Measurements from ENCODE around the gene CRKL. TPM values are rescaled to one million over a fixed set of nuclear protein-coding genes. Genes with fewer than 3 reads are reported as not detected.

Gene CRKL
- total RNA-seq, 1 experiment from 2014 or later = 82.7 TPM

DNA sequence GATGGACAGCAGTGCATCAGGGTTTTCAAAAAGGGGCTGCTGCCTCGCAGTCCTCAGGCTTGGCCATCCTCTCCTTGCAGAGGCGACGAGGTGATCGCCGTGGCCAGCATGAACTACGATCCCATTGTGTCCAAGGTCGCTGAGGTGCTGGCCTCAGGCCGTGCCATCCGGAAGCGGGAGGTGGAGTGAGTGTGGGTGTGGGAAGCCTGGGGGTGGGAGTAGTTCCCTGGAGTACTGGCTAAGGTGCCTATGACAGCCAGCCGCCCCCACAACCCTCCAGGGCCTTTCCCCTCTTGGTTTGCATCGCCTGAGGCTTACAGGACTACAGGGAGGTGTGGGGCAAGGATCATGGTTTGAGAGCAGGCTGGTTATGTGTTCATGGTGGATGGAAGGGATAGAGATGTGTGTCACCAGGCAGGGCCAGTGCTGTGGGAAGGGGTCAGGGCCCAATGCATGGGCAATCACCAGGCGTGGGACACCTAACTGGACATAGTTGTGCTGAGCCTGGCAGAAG is 62.8 kb downstream of the CRKL start:
- Mint-ChIP-seq H3K27me3 (ENCODE audit: insufficient read depth, unreplicated experiment) (no peaks in the 10 kb centered on the region), H3K4me1 (ENCODE audit: low read depth, unreplicated experiment) (no peaks in the 10 kb centered on the region), H3K36me3 (ENCODE audit: insufficient read depth, unreplicated experiment) (peaks cover 8% of the 10 kb centered on the region), H3K27ac (ENCODE audit: unreplicated experiment) (no peak overlapping the region), H3K9me3 (ENCODE audit: unreplicated experiment) (peaks cover 8% of the 10 kb centered on the region), H3K4me3 (ENCODE audit: unreplicated experiment) (no peak overlapping the region)
- no peak for DNase-seq
- 0 out of 2 replicates have a peak, but pooled peaks cover 3% of the 10 kb centered on the region for H3K9me3 ChIP-seq
- TF ChIP-seq, protein P1, sequence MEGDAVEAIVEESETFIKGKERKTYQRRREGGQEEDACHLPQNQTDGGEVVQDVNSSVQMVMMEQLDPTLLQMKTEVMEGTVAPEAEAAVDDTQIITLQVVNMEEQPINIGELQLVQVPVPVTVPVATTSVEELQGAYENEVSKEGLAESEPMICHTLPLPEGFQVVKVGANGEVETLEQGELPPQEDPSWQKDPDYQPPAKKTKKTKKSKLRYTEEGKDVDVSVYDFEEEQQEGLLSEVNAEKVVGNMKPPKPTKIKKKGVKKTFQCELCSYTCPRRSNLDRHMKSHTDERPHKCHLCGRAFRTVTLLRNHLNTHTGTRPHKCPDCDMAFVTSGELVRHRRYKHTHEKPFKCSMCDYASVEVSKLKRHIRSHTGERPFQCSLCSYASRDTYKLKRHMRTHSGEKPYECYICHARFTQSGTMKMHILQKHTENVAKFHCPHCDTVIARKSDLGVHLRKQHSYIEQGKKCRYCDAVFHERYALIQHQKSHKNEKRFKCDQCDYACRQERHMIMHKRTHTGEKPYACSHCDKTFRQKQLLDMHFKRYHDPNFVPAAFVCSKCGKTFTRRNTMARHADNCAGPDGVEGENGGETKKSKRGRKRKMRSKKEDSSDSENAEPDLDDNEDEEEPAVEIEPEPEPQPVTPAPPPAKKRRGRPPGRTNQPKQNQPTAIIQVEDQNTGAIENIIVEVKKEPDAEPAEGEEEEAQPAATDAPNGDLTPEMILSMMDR (IDR thresholded peaks at IDR 0.05; ENCODE audit: insufficient read depth in 1 of 2, low read depth in 1 of 2, low read length in 1 of 2, severe bottlenecking in 1 of 2, unreplicated experiment in 1 of 2) = no peak
- BruUV-seq (replicated peaks) = no TSS peak
- POLR2A ChIA-PET = no interaction called here
- peaks cover 14% of the 10 kb centered on the region; the same call in 1 of the 2 replicates for H3K4me1 ChIP-seq
- H3K4me3 ChIP-seq (ENCODE audit: low read depth, low read length) = no peak overlapping the region
- CTCF ChIA-PET = no interaction called here
- intact Hi-C loops (cut with micrococcal nuclease; ENCODE audit: unreplicated experiment) = no loop called here
- no peaks in the 10 kb centered on the region for H3K27me3 ChIP-seq (replicated peaks; ENCODE audit: control insufficient read depth, insufficient read depth, low read length)
- H3K36me3 ChIP-seq (ENCODE audit: control insufficient read depth, insufficient read depth, low read length) = no peaks in the 10 kb centered on the region

DNA sequence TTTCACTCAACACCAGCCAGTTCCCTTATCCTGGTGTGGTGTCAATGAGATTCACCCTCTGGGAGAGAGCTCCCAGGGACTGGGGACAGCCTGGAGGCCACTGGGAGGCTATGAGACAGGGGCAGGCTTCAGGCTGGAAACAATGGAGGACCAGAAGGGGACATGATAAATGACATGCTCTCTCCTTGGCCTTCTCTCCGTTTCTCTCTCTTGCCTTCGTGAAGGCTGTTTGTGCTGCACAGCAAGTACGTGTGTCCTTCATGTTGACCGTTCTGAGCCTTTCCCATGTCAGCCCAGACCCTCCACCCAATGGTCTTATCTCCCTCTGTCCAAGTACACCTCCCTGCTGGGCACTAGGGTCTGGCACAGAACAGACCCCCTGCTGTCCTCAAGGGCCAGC is 63.3 kb downstream of the CRKL start:
- no peak for DNase-seq
- H3K4me3 ChIP-seq (ENCODE audit: low read depth, low read length) = no peak overlapping the region
- 0 out of 2 replicates have a peak, but pooled peaks cover 3% of the 10 kb centered on the region for H3K9me3 ChIP-seq
- H3K36me3 Mint-ChIP-seq (ENCODE audit: insufficient read depth, unreplicated experiment) = peaks cover 8% of the 10 kb centered on the region
- no peaks in the 10 kb centered on the region for H3K27me3 ChIP-seq (replicated peaks; ENCODE audit: control insufficient read depth, insufficient read depth, low read length)
- no peaks in the 10 kb centered on the region for H3K4me1 Mint-ChIP-seq (ENCODE audit: low read depth, unreplicated experiment)
- TF ChIP-seq, protein P1 (IDR thresholded peaks at IDR 0.05; ENCODE audit: insufficient read depth in 1 of 2, low read depth in 1 of 2, low read length in 1 of 2, severe bottlenecking in 1 of 2, unreplicated experiment in 1 of 2) = no peak
- BruUV-seq (replicated peaks) = no TSS peak
- H3K4me1 ChIP-seq = peaks cover 14% of the 10 kb centered on the region; the same call in 1 of the 2 replicates
- POLR2A ChIA-PET = no interaction called here
- H3K9me3 Mint-ChIP-seq (ENCODE audit: unreplicated experiment) = peaks cover 8% of the 10 kb centered on the region
- CTCF ChIA-PET = interaction anchor here (1.6 kb wide), 1 partner anchor 13 kb away, joined by 3 read pairs; the partner anchor contains the start of gene AIFM3
- H3K36me3 ChIP-seq (ENCODE audit: control insufficient read depth, insufficient read depth, low read length) = no peaks in the 10 kb centered on the region
- intact Hi-C loops (cut with micrococcal nuclease; ENCODE audit: unreplicated experiment) = no loop called here
- H3K27ac Mint-ChIP-seq (ENCODE audit: unreplicated experiment) = no peak overlapping the region
- no peak overlapping the region for H3K4me3 Mint-ChIP-seq (ENCODE audit: unreplicated experiment)
- no peaks in the 10 kb centered on the region for H3K27me3 Mint-ChIP-seq (ENCODE audit: insufficient read depth, unreplicated experiment)

DNA sequence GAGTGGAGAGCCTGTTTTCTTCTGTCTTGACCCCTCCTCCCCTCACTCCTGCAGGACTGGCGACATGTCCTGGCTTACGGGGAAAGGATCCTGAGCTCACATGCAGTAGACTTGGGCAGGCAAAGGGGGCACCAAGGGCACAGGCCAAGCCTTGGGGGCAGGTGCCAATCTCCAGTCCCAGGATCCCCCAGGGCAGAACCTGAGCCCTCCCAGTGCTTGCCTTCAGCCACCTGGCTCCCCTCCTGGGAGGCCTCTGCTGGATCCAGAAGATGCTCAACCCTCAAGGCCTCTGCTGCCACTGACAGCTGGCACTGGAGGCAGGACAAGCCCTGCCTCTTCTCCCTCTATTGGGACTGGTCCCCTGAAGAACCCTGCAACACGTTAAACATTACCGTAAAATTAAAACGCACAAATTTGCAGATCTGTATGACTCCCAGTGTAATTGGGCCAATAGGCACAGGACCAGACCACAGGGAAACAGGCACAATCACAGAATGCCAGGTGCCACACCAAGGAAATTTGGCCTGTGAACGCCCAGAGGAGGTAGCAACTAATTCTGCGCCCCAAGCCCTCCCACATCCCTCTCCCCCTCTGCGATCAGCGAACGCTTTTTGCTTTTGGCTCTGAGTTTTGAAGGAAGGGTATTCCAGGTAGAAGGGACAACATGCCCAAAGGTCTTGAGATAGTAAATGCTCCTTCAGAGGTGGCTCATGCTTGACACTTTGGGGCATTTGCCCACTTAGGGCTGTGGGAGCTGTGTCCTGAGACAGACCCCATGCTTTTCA is 63.9 kb downstream of the CRKL start:
- no peaks in the 10 kb centered on the region for H3K27me3 ChIP-seq (replicated peaks; ENCODE audit: control insufficient read depth, insufficient read depth, low read length)
- POLR2A ChIA-PET = interaction anchor here (1.8 kb wide), 1 partner anchor 21 kb away, joined by 19 read pairs; the partner anchor contains the start of gene THAP7
- TSS peak; percentile 90 for BruUV-seq (replicated peaks)

More for the DNA sequence above, 63.9 kb downstream of the CRKL start:
- intact Hi-C loops (cut with micrococcal nuclease; ENCODE audit: unreplicated experiment) = no loop called here
- Mint-ChIP-seq H3K27me3 (ENCODE audit: insufficient read depth, unreplicated experiment) (no peaks in the 10 kb centered on the region), H3K27ac (ENCODE audit: unreplicated experiment) (peak overlapping the region; percentile 71), H3K36me3 (ENCODE audit: insufficient read depth, unreplicated experiment) (peaks cover 8% of the 10 kb centered on the region), H3K4me1 (ENCODE audit: low read depth, unreplicated experiment) (no peaks in the 10 kb centered on the region), H3K9me3 (ENCODE audit: unreplicated experiment) (peaks cover 8% of the 10 kb centered on the region), H3K4me3 (ENCODE audit: unreplicated experiment) (peak overlapping the region; percentile 85)
- Histone ChIP-seq H3K36me3 (ENCODE audit: control insufficient read depth, insufficient read depth, low read length) (no peaks in the 10 kb centered on the region), H3K4me1 (peaks cover 14% of the 10 kb centered on the region; the same call in 1 of the 2 replicates), H3K9me3 (0 out of 2 replicates have a peak, but pooled peaks cover 3% of the 10 kb centered on the region), H3K4me3 (ENCODE audit: low read depth, low read length) (peak overlapping the region; percentile 95)
- CTCF ChIA-PET = interaction anchor here (1.1 to 1.6 kb wide), 2 partner anchors 11 to 14 kb away, joined by 3 to 7 read pairs; partner anchors contain the start of gene AIFM3
- TF ChIP-seq, protein P1 (IDR thresholded peaks at IDR 0.05; ENCODE audit: insufficient read depth in 1 of 2, low read depth in 1 of 2, low read length in 1 of 2, severe bottlenecking in 1 of 2, unreplicated experiment in 1 of 2) = no peak
- DNase-seq = no peak
